Kidney (tissue), 14 donors: ENCODE results near the gene DGLUCY. TPM values are rescaled to one million over a fixed set of nuclear protein-coding genes. Genes with fewer than 3 reads are reported as not detected.

Source experiments
- DNase-seq, 5 donors: peaks; one replicate each; pipeline ENCODE4 v3.0.0-alpha.2; 2013 to 2020
- FAIRE-seq: peaks from 2 replicates; lab custom pipeline; 2012; peaks lifted over from hg19 to GRCh38; lab: Jason Lieb, UNC
- H3K27ac ChIP-seq, 2 donors: one replicate each; pipeline ENCODE4 v1.7.0; 2013; ENCODE audit warnings: low read depth in 2 of 2, low read length in 2 of 2, inconsistent platforms in 1 of 2
- H3K27me3 ChIP-seq: one replicate; pipeline ENCODE4 v1.7.1; 2013; ENCODE audit warnings: low read length, inconsistent platforms; ENCODE audit not compliant: control insufficient read depth, insufficient read depth
- H3K36me3 ChIP-seq, 3 donors: one replicate each; pipeline versions ENCODE4 v1.7.0 to v1.7.1; 2013; ENCODE audit warnings: low read length in 3 of 3, control low read depth in 1 of 3, inconsistent platforms in 1 of 3; ENCODE audit not compliant: insufficient read depth in 3 of 3, control insufficient read depth in 2 of 3
- H3K4me1 ChIP-seq, 3 donors: one replicate each; pipeline versions ENCODE4 v1.7.0 to v1.7.1; 2013; ENCODE audit warnings: low read length in 3 of 3, inconsistent platforms in 1 of 3, low read depth in 1 of 3; ENCODE audit not compliant: control insufficient read depth in 2 of 3, insufficient read depth in 2 of 3
- H3K4me3 ChIP-seq, 3 donors: one replicate each; pipeline versions ENCODE4 v1.7.0 to v1.8.1; 2013; ENCODE audit warnings: low read length in 3 of 3, control low read depth in 1 of 3, inconsistent platforms in 1 of 3
- H3K9ac ChIP-seq, 3 donors: one replicate each; pipeline versions ENCODE4 v1.7.0 to v1.7.1; 2013; ENCODE audit warnings: low read length in 3 of 3, control low read depth in 1 of 3, inconsistent platforms in 1 of 3
- H3K9me3 ChIP-seq, 3 donors: one replicate each; pipeline versions ENCODE4 v1.7.0 to v1.7.1; 2013; ENCODE audit warnings: low read length in 3 of 3, control low read depth in 1 of 3, inconsistent platforms in 1 of 3; ENCODE audit not compliant: control insufficient read depth in 2 of 3, insufficient read depth in 1 of 3
- intact Hi-C: fragments of 100-400 bp; cut with DNase I; formaldehyde crosslinking; loops from one replicate; pipeline ENCODE4 v1.11.1; 2022
- polyA plus RNA-seq: library from polyadenylated mRNA; stranded (reverse); fragments of 350-450 nt; fragmentation: Illumina TruSeq; extraction: RNeasy Lipid Tissue Mini Kit (QIAGEN cat#74804); gene quantifications from one replicate; pipeline ENCODE4 v1.2.3, GENCODE V29; 2014; ENCODE audit warnings: low read depth, low replicate concordance; ENCODE audit not compliant: insufficient read depth
- total RNA-seq: library from RNA; stranded (reverse); fragmentation: NEBNext Ultra II Directional; extraction: Animal tissue kit (Norgen Biotek cat#: 25700); gene quantifications from one replicate; pipeline ENCODE4 v1.2.1, GENCODE V29; 2021
- TF ChIP-seq, protein P1 (sequence below): IDR thresholded peaks from 3 replicates; pipeline ENCODE4 v1.5.1; 2012; ENCODE audit warnings: mild to moderate bottlenecking, moderate library complexity, borderline replicate concordance; ENCODE audit not compliant: insufficient read depth; ENCODE audit errors: extremely low read depth
- donor health status: control.
- donor health status: control.
- donor health status: control.
- donor health status: control.
- donor health status: control.
- donor health status: DM: yes; HTN: yes; CAD: no.
- donor health status: Normal renal cell carcinoma (clear cell type).

The DGLUCY gene
- total and polyA plus RNA-seq, 2 donors from 2014 or later: 79.7 to 83.4 TPM

DNA sequence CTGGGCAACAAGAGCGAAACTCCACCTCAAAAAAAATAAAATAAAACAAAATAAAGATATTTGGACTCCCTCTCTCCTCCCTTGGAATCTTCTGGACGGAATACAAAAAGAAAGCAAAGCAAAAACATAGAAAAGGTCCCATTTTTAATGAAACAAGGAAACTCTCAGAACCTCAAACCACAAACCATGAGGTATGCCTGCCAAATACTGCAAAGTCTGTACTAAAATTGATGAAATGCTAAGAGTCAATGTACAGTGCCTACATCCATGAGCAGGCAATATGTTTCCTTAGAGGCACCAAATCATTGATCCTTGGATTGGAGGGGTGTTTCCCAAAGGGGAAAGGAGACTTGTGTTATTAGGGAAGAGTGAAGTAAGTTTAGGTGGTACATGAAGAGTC lies 45.2 kb upstream of the DGLUCY start:
- FAIRE-seq (no peak), DNase-seq (no peak)
- H3K4me3 ChIP-seq: no peak overlapping the region
- no peaks in the 10 kb centered on the region for H3K9me3 ChIP-seq
- no peak overlapping the region for H3K27ac ChIP-seq
- TF ChIP-seq, protein P1, sequence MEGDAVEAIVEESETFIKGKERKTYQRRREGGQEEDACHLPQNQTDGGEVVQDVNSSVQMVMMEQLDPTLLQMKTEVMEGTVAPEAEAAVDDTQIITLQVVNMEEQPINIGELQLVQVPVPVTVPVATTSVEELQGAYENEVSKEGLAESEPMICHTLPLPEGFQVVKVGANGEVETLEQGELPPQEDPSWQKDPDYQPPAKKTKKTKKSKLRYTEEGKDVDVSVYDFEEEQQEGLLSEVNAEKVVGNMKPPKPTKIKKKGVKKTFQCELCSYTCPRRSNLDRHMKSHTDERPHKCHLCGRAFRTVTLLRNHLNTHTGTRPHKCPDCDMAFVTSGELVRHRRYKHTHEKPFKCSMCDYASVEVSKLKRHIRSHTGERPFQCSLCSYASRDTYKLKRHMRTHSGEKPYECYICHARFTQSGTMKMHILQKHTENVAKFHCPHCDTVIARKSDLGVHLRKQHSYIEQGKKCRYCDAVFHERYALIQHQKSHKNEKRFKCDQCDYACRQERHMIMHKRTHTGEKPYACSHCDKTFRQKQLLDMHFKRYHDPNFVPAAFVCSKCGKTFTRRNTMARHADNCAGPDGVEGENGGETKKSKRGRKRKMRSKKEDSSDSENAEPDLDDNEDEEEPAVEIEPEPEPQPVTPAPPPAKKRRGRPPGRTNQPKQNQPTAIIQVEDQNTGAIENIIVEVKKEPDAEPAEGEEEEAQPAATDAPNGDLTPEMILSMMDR: no peak
- intact Hi-C loops: no loop called here
- no peak overlapping the region for H3K9ac ChIP-seq
- H3K36me3 ChIP-seq: no peaks in the 10 kb centered on the region
- no peaks in the 10 kb centered on the region for H3K4me1 ChIP-seq
- H3K27me3 ChIP-seq: no peaks in the 10 kb centered on the region

DNA sequence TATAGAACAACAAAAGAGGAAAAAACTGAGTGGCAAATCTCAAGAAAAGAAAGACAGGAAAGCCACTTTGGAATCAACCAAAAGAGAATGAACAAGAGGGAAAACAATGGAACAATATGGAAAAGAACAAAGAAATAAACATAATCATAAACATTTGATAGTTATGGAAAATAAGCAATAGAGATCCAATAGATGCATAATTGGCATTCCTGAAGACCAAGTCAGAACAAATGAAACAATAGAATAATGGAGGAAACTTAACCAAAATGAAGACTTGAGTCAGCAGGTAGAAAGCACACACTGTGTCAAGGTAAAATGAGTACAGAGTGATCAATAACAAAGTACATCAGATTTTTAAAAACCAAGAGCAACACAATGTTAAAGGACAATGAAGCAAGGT lies 43.3 kb upstream of the DGLUCY start:
- Histone ChIP-seq H3K4me1 (no peaks in the 10 kb centered on the region), H3K9me3 (no peaks in the 10 kb centered on the region), H3K27me3 (no peaks in the 10 kb centered on the region), H3K9ac (no peak overlapping the region), H3K27ac (no peak overlapping the region), H3K4me3 (no peak overlapping the region), H3K36me3 (no peaks in the 10 kb centered on the region)
- DNase-seq (no peak), FAIRE-seq (no peak)
- intact Hi-C loops: no loop called here
- TF ChIP-seq, protein P1: no peak

DNA sequence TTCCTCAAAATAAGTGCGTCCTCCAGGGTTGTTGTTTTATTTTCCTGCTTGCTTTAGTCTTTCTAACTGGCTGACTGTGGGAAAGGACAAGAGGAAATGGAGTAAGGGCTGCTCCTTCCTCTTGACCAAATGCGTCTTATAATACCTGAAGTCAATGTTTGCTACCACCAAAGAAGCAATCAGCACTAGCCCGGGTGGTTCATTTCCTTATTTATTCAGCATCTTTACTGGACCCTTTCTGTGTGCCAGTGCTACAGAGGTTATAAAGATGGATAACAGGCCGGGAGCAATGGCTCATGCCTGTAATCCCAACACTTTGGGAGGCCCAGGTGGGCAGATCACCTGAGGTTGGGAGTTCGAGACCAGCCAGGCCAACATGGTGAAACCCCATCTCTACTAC lies 38.3 kb upstream of the DGLUCY start:
- no peak for DNase-seq
- intact Hi-C loops: no loop called here

More for the DNA sequence above, 38.3 kb upstream of the DGLUCY start:
- no peak overlapping the region for H3K27ac ChIP-seq
- no peaks in the 10 kb centered on the region for H3K27me3 ChIP-seq
- FAIRE-seq: no peak
- TF ChIP-seq, protein P1: no peak
- H3K4me1 ChIP-seq: no peaks in the 10 kb centered on the region
- H3K9me3 ChIP-seq: no peaks in the 10 kb centered on the region
- no peak overlapping the region for H3K4me3 ChIP-seq
- no peaks in the 10 kb centered on the region for H3K36me3 ChIP-seq
- no peak overlapping the region for H3K9ac ChIP-seq
